Neutrophil (primary cell): Measurements from ENCODE around the gene HBE1.
"Not testable (repeated sequence)": the region's sequence is repeated elsewhere in the genome, so short reads cannot be mapped to it uniquely, and the experiment has no call there.

Experiments used
- H3K27ac ChIP-seq: fragments of 200-600 bp; sonication (generic); 2 replicates; pipeline ENCODE4 v1.5.1; 2016; ENCODE audit warnings: mild to moderate bottlenecking, moderate library complexity
- H3K27me3 ChIP-seq: fragments of 200-600 bp; sonication (generic); 2 replicates; pipeline ENCODE4 v1.6.0; 2016; ENCODE audit warnings: mild to moderate bottlenecking
- H3K36me3 ChIP-seq: fragments of 200-600 bp; sonication (generic); 2 replicates; pipeline ENCODE4 v1.5.1; 2017
- H3K4me1 ChIP-seq, 2 experiments: fragments of 200-600 bp in 1 of 2; sonication (generic) in 1 of 2; 1 replicate in 1 of 2; 2 replicates in 1 of 2; pipeline versions ENCODE4 v1.5.1 to v1.6.1; 2013 to 2016; ENCODE audit warnings: low read depth in 1 of 2, low read length in 1 of 2, mild to moderate bottlenecking in 1 of 2, moderate library complexity in 1 of 2; ENCODE audit not compliant: control insufficient read depth in 1 of 2, insufficient read depth in 1 of 2
- H3K4me3 ChIP-seq, 2 experiments: fragments of 200-600 bp in 1 of 2; sonication (generic) in 1 of 2; 1 replicate in 1 of 2; 2 replicates in 1 of 2; pipeline ENCODE4 v1.5.1; 2013 to 2016; ENCODE audit warnings: low read depth in 1 of 2, low read length in 1 of 2, mild to moderate bottlenecking in 1 of 2, moderate library complexity in 1 of 2
- H3K9me3 ChIP-seq: fragments of 200-600 bp; sonication (generic); 2 replicates; pipeline ENCODE4 v1.5.1; 2016
- TF ChIP-seq, protein P1 (sequence below): fragments of 200-600 bp; sonication (generic); IDR thresholded peaks from 2 replicates; pipeline ENCODE4 v1.5.1; 2016; ENCODE audit warnings: antibody characterized with exemption

Gene HBE1

DNA sequence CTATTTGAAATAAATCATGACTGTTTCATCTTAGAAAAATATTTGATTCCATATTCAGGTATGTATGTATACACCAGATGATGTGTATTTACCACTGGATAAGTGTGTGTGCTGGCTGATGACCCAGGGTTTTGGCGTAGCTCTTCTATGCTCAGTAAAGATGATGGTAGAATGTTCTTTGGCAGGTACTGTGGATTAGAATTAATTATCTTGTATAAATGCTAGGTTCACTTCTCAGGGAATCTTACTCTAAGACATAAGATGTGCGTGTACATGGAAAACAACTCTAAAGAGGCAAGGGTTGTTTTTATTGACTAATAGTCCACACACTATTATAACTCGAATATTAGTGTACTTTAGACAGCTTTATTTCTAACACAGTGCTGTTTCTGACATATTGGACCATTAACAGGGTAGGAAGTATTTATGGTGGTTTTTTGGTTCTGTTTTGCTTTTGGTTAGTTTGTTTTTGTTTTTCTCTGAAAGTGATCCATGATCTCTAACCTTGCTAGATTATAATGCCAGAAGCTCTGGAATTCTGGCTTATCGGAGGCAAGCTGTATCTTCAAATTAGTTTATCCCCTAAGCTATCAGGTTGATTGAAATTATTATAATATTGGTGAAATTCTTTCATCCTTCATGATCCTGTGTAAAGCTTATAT lies 19.1 kb downstream of the HBE1 start:
- no peaks in the 10 kb centered on the region for H3K36me3 ChIP-seq
- TF ChIP-seq, protein P1, sequence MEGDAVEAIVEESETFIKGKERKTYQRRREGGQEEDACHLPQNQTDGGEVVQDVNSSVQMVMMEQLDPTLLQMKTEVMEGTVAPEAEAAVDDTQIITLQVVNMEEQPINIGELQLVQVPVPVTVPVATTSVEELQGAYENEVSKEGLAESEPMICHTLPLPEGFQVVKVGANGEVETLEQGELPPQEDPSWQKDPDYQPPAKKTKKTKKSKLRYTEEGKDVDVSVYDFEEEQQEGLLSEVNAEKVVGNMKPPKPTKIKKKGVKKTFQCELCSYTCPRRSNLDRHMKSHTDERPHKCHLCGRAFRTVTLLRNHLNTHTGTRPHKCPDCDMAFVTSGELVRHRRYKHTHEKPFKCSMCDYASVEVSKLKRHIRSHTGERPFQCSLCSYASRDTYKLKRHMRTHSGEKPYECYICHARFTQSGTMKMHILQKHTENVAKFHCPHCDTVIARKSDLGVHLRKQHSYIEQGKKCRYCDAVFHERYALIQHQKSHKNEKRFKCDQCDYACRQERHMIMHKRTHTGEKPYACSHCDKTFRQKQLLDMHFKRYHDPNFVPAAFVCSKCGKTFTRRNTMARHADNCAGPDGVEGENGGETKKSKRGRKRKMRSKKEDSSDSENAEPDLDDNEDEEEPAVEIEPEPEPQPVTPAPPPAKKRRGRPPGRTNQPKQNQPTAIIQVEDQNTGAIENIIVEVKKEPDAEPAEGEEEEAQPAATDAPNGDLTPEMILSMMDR = no peak
- no peaks in the 10 kb centered on the region for H3K9me3 ChIP-seq
- H3K27ac ChIP-seq = no peak overlapping the region
- no peak overlapping the region for H3K4me3 ChIP-seq
- no peaks in the 10 kb centered on the region for H3K4me1 ChIP-seq
- no peaks in the 10 kb centered on the region for H3K27me3 ChIP-seq

DNA sequence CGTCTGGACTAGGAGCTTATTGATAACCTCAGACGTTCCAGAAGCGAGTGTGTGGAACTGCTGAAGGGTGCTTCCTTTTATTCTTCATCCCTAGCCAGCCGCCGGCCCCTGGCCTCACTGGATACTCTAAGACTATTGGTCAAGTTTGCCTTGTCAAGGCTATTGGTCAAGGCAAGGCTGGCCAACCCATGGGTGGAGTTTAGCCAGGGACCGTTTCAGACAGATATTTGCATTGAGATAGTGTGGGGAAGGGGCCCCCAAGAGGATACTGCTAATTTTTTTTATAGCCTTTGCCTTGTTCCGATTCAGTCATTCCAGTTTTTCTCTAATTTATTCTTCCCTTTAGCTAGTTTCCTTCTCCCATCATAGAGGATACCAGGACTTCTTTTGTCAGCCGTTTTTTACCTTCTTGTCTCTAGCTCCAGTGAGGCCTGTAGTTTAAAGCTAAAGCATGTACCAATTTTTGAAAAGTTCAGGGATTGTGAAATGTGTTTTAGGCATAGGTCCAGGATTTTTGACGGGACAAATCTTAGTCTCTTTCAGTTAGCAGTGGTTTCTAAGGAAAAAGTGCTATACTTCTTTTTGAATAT lies 19.8 kb downstream of the HBE1 start, which contains the start of gene HBG1:
Gene HBG1, minus strand, starts transcription at position 51 of the 590 bp plus-strand sequence. CDS start 53 bp downstream, outside the sequence.
- H3K4me1 ChIP-seq, H3K36me3 ChIP-seq, H3K27me3 ChIP-seq, H3K9me3 ChIP-seq, H3K27ac ChIP-seq, H3K4me3 ChIP-seq: not testable (repeated sequence)

DNA sequence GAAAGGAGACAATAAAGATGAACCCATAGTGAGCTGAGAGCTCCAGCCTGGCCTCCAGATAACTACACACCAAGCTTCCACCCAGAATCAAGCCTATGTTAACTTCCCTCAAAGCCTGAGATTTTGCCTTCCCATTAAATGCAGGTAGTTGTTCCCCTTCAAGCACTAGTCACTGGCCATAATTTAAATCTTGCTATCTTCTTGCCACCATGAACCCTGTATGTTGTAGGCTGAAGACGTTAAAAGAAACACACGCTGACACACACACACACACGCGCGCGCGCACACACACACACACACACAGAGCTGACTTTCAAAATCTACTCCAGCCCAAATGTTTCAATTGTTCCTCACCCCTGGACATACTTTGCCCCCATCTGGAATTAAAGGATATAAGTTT lies 21.2 kb downstream of the HBE1 start:
- not testable (repeated sequence) for H3K4me3 ChIP-seq, H3K9me3 ChIP-seq, H3K4me1 ChIP-seq, H3K36me3 ChIP-seq, H3K27ac ChIP-seq, H3K27me3 ChIP-seq

- Histone ChIP-seq H3K4me1 (no peaks in the 10 kb centered on the region), H3K9me3 (no peaks in the 10 kb centered on the region), H3K4me3 (no peak overlapping the region), H3K36me3 (no peaks in the 10 kb centered on the region), H3K27me3 (no peaks in the 10 kb centered on the region), H3K27ac (no peak overlapping the region)
- TF ChIP-seq, protein P1 = no peak
Measured at GRCh38 chr11:5247472-5248192, 22.1 kb downstream of the HBE1 start.

- Histone ChIP-seq H3K4me3 (no peak overlapping the region), H3K36me3 (no peaks in the 10 kb centered on the region), H3K27me3 (no peaks in the 10 kb centered on the region), H3K4me1 (no peaks in the 10 kb centered on the region), H3K9me3 (no peaks in the 10 kb centered on the region), H3K27ac (no peak overlapping the region)
- TF ChIP-seq, protein P1 = no peak
Measured at GRCh38 chr11:5246772-5247471, 22.8 kb downstream of the HBE1 start.

DNA sequence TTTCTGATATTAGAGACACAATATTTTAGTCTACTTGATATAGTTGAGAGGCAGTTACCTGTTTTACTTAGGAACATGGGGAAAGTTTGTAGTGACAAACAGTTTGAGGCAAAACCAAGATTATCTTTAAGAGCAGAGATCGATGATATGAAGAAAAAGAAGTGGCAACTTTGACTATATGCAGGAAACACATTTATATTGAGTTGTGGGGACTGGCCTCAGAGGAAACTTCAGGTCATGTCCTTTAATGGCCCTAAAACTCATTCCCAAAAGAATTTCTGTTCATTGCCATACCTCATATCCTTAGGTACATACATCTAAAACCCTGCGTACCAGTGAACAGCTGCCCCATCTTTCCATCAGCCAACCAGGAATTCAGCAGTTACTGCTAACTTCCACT lies 24.6 kb downstream of the HBE1 start:
- no peaks in the 10 kb centered on the region for H3K4me1 ChIP-seq
- TF ChIP-seq, protein P1 = no peak
- no peak overlapping the region for H3K27ac ChIP-seq
- H3K9me3 ChIP-seq = no peaks in the 10 kb centered on the region
- H3K27me3 ChIP-seq = no peaks in the 10 kb centered on the region
- H3K36me3 ChIP-seq = no peaks in the 10 kb centered on the region
- no peak overlapping the region for H3K4me3 ChIP-seq
